ENCODE data around the gene CFAP77.

DNA sequence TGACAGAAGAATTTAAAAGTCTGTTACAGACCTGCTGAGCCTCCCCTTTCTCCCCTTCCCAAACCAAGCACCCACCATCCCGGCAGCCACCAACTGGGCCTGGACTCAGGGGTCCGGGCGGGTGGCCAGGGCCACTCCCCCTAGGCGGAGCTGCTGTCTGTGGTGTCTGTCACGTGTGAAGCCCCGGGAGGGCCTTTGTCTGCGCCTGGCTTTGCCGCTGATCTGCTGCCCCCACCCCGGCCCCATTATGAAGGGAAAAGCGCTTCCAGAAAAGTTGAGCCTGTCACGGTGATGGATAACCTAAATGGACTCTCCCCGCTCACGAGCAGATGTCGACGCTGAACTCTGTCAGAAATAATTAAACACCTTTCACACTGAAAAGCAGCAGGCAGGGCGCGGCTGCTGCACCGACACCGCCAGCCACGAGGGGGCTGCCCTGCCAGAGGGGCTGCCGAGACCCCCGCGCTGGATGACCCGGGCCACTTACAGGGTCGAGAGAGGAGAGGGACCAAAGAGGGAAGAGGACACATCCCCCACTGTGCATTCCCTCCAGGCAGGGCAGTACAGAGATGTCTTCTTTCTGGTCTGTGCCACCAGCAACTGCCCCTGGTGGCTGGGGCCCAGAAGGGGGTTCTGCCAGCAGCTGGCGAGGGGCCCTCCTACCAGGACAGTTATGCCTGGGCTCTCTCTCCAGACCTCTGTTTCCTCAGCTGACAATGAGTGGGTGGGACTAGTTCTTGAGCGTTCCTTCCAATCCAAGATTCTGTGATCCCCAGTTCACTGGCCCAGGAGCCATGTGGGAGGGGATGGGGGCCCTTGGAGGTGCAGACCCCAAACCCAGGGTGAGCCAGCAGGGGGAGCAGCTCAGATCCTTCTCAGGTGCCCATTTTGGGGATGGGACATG is 136.4 kb downstream of the CFAP77 start:
- TF ChIP-seq, protein P1, sequence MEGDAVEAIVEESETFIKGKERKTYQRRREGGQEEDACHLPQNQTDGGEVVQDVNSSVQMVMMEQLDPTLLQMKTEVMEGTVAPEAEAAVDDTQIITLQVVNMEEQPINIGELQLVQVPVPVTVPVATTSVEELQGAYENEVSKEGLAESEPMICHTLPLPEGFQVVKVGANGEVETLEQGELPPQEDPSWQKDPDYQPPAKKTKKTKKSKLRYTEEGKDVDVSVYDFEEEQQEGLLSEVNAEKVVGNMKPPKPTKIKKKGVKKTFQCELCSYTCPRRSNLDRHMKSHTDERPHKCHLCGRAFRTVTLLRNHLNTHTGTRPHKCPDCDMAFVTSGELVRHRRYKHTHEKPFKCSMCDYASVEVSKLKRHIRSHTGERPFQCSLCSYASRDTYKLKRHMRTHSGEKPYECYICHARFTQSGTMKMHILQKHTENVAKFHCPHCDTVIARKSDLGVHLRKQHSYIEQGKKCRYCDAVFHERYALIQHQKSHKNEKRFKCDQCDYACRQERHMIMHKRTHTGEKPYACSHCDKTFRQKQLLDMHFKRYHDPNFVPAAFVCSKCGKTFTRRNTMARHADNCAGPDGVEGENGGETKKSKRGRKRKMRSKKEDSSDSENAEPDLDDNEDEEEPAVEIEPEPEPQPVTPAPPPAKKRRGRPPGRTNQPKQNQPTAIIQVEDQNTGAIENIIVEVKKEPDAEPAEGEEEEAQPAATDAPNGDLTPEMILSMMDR (IDR thresholded peaks at IDR 0.05), result peak; percentile 51
- TF ChIP-seq POLR2AphosphoS5 (IDR thresholded peaks at IDR 0.05; ENCODE audit: low read depth, low read length), result peak; percentile 53; the same call in 1 of the 2 replicates
- peak; percentile 81 for TF ChIP-seq FOXJ3 (CRISPR knock-in tag; IDR thresholded peaks at IDR 0.05)
- TF ChIP-seq SIN3A (IDR thresholded peaks at IDR 0.05; ENCODE audit: borderline replicate concordance, low read depth, low read length), result peak; percentile 27; the same call in 1 of the 2 replicates
- TF ChIP-seq NFIC (IDR thresholded peaks at IDR 0.05; ENCODE audit: borderline replicate concordance), result no peak
- no peak for TF ChIP-seq TEAD4 (IDR thresholded peaks at IDR 0.05; ENCODE audit: borderline replicate concordance, insufficient read depth)
- TF ChIP-seq GATA2 (CRISPR knock-in tag; IDR thresholded peaks at IDR 0.05), result no peak
- TF ChIP-seq TCF12 (IDR thresholded peaks at IDR 0.05), result peak; percentile 81
- TF ChIP-seq GABPA (IDR thresholded peaks at IDR 0.05; ENCODE audit: low read depth), result no peak
- TF ChIP-seq, protein P2, sequence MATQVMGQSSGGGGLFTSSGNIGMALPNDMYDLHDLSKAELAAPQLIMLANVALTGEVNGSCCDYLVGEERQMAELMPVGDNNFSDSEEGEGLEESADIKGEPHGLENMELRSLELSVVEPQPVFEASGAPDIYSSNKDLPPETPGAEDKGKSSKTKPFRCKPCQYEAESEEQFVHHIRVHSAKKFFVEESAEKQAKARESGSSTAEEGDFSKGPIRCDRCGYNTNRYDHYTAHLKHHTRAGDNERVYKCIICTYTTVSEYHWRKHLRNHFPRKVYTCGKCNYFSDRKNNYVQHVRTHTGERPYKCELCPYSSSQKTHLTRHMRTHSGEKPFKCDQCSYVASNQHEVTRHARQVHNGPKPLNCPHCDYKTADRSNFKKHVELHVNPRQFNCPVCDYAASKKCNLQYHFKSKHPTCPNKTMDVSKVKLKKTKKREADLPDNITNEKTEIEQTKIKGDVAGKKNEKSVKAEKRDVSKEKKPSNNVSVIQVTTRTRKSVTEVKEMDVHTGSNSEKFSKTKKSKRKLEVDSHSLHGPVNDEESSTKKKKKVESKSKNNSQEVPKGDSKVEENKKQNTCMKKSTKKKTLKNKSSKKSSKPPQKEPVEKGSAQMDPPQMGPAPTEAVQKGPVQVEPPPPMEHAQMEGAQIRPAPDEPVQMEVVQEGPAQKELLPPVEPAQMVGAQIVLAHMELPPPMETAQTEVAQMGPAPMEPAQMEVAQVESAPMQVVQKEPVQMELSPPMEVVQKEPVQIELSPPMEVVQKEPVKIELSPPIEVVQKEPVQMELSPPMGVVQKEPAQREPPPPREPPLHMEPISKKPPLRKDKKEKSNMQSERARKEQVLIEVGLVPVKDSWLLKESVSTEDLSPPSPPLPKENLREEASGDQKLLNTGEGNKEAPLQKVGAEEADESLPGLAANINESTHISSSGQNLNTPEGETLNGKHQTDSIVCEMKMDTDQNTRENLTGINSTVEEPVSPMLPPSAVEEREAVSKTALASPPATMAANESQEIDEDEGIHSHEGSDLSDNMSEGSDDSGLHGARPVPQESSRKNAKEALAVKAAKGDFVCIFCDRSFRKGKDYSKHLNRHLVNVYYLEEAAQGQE (IDR thresholded peaks at IDR 0.05; ENCODE audit: low read depth, low read length), result no peak
- peak; percentile 73 for TF ChIP-seq CHD2 (IDR thresholded peaks at IDR 0.05; ENCODE audit: low read length, partially characterized antibody)
- TF ChIP-seq TAF1 (IDR thresholded peaks at IDR 0.05; ENCODE audit: borderline replicate concordance, low read depth, low read length), result no peak
- no peak for TF ChIP-seq EZH2phosphoT487 (IDR thresholded peaks at IDR 0.05; ENCODE audit: borderline replicate concordance, low read depth)
